A172 (cell line): ENCODE data around the gene CPM. TPM values are rescaled to one million over a fixed set of nuclear protein-coding genes. Genes with fewer than 3 reads are reported as not detected.
"Not testable (repeated sequence)": the region's sequence is repeated elsewhere in the genome, so short reads cannot be mapped to it uniquely, and the experiment has no call there.

Experiments used
- DNase-seq: peaks from one replicate; pipeline ENCODE4 v3.0.0-alpha.2; 2015; ENCODE audit warnings: low spot score
- total RNA-seq: library from RNA; depleted of rRNA; stranded (reverse); fragments of >200 nt; shearing (Covaris generic); gene quantifications from 2 replicates; pipeline ENCODE4 v1.2.3, GENCODE V29; 2014; rRNA removed

CPM gene
- total RNA-seq, 1 experiment from 2014 or later: not detected

GRCh38 chr12:68807274-68807575 is 125.7 kb downstream of the CPM start:
- not testable (repeated sequence) for DNase-seq

GRCh38 chr12:68806488-68807237 is 126.3 kb downstream of the CPM start:
- no peak for DNase-seq

GRCh38 chr12:68805592-68806120 is 127.3 kb downstream of the CPM start:
- no peak for DNase-seq

GRCh38 chr12:68804657-68805591 is 128.0 kb downstream of the CPM start:
- no peak for DNase-seq

- DNase-seq: no peak
Observed at GRCh38 chr12:68803948-68804656, 128.9 kb downstream of the CPM start.

- not testable (repeated sequence) for DNase-seq
Observed at GRCh38 chr12:68802911-68803651, 129.9 kb downstream of the CPM start.

- DNase-seq: not testable (repeated sequence)
Observed at GRCh38 chr12:68802372-68802745, 130.6 kb downstream of the CPM start.

Other genes with a start within 250 kb of the CPM start
- 62.9 and 98.5 TPM in 2 replicates for gene NUP107, start 246.2 kb downstream of the CPM start, total RNA-seq
- gene SLC35E3, start 187.0 kb downstream of the CPM start, total RNA-seq: 1.8 and 2.7 TPM in 2 replicates
- gene MDM2, start 125.0 kb downstream of the CPM start, total RNA-seq: 87.2 and 97.5 TPM in 2 replicates